ENCODE results near the gene TMEM52. TPM values are rescaled to one million over a fixed set of nuclear protein-coding genes. Genes with fewer than 3 reads are reported as not detected.

Gene TMEM52
- total RNA-seq: 1.3 TPM in 1 of 2 replicates, not detected in the other

GRCh38 chr1:1918901-1919303, at the start of gene TMEM52:
TMEM52 (minus strand) TSS chr1:1919279; CDS start chr1:1919265, 14 bp downstream.

DNA sequence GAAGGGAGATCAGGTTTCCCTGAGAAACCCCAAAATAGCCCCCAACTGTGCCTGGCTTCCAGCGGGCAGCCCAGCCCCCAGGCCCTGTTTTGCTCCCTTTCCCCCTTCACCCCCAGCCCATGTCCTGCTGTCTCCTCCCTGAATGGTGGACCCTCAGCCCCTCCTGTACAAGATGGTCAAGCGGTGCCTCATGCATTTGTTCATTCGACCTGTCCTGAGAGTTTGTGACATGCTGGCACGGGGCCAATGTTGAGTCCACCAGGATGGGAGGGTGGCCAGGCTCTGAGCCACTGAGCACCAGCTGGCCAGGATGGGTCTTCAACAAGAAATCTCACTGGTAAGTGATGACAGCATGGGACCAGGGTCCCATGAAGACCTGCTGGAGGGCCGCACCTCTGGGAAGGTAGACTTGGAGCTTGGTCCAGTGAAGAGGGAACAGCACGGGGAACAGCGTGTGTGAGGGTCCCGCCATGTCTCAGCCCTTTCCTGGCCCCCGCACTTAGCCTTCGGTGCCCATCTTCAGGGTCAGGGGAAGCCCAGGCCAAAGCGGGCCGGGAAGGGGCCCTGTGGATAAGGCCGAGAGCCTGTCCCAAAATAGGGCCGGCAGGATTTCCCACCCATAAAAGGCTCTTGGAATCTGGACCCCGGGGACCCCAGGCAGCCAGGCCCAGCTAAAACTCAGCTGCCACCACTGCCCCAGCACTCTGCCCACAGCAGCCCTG, 3.9 kb downstream of the TMEM52 start, which contains the start of gene CALML6:
Gene CALML6 (plus strand): TSS at position 290 of the 722 bp plus-strand sequence. CDS start 21 bp downstream, at position 311.

DNA sequence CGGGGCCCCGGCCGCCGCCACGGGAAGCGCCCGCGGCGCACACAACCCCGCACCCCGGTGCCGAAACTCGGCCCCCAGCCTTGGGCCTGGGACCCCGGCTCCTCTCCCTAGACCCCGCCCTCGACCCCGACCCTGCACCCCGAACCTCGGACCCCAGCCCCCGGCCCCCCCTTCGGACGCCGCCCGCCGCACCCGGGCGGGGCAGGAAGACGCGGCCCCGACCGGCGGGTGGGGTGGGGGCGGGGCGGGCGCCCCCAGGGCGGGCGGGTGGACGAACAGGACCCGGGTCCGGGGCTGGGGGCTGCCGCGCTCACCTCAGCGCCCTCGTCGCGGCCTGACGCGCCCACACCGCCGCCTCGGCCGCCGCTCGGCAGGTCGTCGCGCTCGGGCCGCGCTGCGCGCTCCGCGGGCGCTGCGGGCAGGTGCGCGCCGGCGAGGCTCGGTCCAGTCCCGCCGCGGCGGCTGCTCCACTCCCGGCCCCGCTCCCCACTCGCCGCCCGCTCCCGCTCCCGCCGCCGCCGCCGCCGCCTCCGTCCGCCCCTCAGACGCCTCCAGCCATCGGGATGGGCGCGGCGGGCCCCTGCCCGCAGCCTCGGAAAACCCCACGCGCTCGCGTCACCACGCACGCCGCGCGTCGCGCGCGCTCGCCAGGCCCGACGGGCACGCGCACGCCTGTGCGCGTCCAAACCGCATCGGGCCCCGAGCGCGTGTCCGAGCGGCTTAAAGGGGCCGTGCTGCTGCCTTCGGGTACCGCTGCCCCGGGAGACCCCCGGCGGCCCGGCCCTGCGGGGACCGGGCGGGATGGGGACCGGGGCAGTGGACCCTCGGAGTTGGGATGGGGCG, 28.4 kb downstream of the TMEM52 start, which contains the start of gene GNB1:
Gene GNB1 (minus strand): TSS at position 582 of the 843 bp plus-strand sequence. CDS start 65,634 bp downstream, outside the sequence.

Other genes with a start within 250 kb of the TMEM52 start
- gene SLC35E2B, start 226.5 kb downstream of the TMEM52 start, total RNA-seq: 20.1 and 42.9 TPM in 2 replicates
- 7.3 and 14.6 TPM in 2 replicates for gene CDK11A, start 194.9 kb downstream of the TMEM52 start, total RNA-seq
- gene NADK, start 140.8 kb downstream of the TMEM52 start, total RNA-seq: 40.3 and 71.3 TPM in 2 replicates
- gene GNB1, start 28.2 kb downstream of the TMEM52 start, total RNA-seq: 83.6 and 148 TPM in 2 replicates
- gene CALML6, start 4.0 kb downstream of the TMEM52 start, total RNA-seq: 0.51 TPM in 1 of 2 replicates, not detected in the other
- not detected in 2 replicates for gene CFAP74, start 84.5 kb upstream of the TMEM52 start, total RNA-seq
- not detected in 2 replicates for gene GABRD, start 100.1 kb upstream of the TMEM52 start, total RNA-seq
- gene PRKCZ, start 131.1 kb upstream of the TMEM52 start, total RNA-seq: 0.94 and 3.0 TPM in 2 replicates

All from pericardium fibroblast (primary cell).